Measurements from ENCODE around the gene TMEM196. TPM values are rescaled to one million over a fixed set of nuclear protein-coding genes. Genes with fewer than 3 reads are reported as not detected.

Gene TMEM196
- total and polyA plus RNA-seq, 2 donors (not counting 1 experiment from before 2014, with no cell fraction given), result not detected

DNA sequence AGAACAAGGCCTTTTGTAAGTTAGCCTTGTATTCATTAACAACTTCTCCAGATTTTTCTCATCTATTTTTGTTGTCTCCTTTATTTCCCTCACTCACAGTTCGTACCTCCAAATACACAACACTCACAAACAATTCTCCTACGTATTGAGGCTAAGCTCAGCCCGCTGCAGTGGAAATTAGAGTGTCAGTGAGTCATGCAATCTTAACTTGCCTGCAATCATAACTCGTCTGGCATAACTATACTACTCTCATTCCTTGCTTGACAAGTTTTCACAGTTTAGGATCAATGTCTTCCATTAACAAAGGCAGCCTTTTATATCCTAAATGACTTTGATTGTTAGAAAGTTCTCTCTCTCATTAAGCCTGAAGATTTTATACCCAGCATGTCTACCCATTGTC, 23.8 kb downstream of the TMEM196 start:
- ATAC-seq (ENCODE audit: low read depth) (no peak), DNase-seq (no peak)
- Histone ChIP-seq H3K4me2 (replicated peaks; ENCODE audit: low read depth, low read length, poor library complexity, severe bottlenecking) (no peak overlapping the region), H3K79me2 (ENCODE audit: control insufficient read depth, insufficient read depth, low read length) (no peaks in the 10 kb centered on the region), H3K9ac (ENCODE audit: low read length) (no peak overlapping the region), H3K27ac (ENCODE audit: low read length in 2 of 2) (no peak overlapping the region), H3K27me3 (replicated peaks in 1 of 4; ENCODE audit: control extremely low read depth in 1 of 4, control insufficient read depth in 3 of 4, insufficient read depth in 4 of 4, low read length in 3 of 4) (no peaks in the 10 kb centered on the region), H3K36me3 (replicated peaks in 1 of 2; ENCODE audit: control extremely low read depth in 1 of 2, control insufficient read depth in 1 of 2, extremely low read depth in 1 of 2, insufficient read depth in 2 of 2, low read length in 1 of 2) (no peaks in the 10 kb centered on the region), H3K4me3 (ENCODE audit: control extremely low read depth in 1 of 5, extremely low read depth in 1 of 5, insufficient read depth in 1 of 5, low read depth in 2 of 5, low read length in 4 of 5) (no peak overlapping the region), H2AFZ (ENCODE audit: insufficient read depth, low read depth, low read length, poor library complexity, severe bottlenecking) (no peak overlapping the region), H3K4me1 (ENCODE audit: control insufficient read depth in 2 of 2, insufficient read depth in 2 of 2, low read length in 2 of 2) (no peaks in the 10 kb centered on the region), H4K20me1 (ENCODE audit: control insufficient read depth, insufficient read depth, low read length, poor library complexity, severe bottlenecking) (no peaks in the 10 kb centered on the region), H3K9me3 (ENCODE audit: control extremely low read depth in 1 of 3, control insufficient read depth in 2 of 3, insufficient read depth in 1 of 3, low read length in 2 of 3) (no peaks in the 10 kb centered on the region)
- TF ChIP-seq, protein P1, sequence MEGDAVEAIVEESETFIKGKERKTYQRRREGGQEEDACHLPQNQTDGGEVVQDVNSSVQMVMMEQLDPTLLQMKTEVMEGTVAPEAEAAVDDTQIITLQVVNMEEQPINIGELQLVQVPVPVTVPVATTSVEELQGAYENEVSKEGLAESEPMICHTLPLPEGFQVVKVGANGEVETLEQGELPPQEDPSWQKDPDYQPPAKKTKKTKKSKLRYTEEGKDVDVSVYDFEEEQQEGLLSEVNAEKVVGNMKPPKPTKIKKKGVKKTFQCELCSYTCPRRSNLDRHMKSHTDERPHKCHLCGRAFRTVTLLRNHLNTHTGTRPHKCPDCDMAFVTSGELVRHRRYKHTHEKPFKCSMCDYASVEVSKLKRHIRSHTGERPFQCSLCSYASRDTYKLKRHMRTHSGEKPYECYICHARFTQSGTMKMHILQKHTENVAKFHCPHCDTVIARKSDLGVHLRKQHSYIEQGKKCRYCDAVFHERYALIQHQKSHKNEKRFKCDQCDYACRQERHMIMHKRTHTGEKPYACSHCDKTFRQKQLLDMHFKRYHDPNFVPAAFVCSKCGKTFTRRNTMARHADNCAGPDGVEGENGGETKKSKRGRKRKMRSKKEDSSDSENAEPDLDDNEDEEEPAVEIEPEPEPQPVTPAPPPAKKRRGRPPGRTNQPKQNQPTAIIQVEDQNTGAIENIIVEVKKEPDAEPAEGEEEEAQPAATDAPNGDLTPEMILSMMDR (IDR thresholded peaks at IDR 0.05), result no peak
- TF ChIP-seq EZH2 (IDR thresholded peaks at IDR 0.05; ENCODE audit: borderline replicate concordance, insufficient read depth, low read depth, low read length, poor library complexity, severe bottlenecking), result no peak
- intact Hi-C loops (cut with micrococcal nuclease), result no loop called here
- WGBS (ENCODE audit: insufficient coverage), result 60% methylated on average over 1 of the region's 4 CpGs
- H3K4me1 Mint-ChIP-seq, result no peaks in the 10 kb centered on the region
- no peak overlapping the region for H3K4me3 Mint-ChIP-seq
- H3K9me3 Mint-ChIP-seq (ENCODE audit: insufficient read depth), result no peaks in the 10 kb centered on the region
- H3K27me3 Mint-ChIP-seq, result peaks cover 4% of the 10 kb centered on the region
- POLR2A ChIA-PET, result no interaction called here
- H3K27ac Mint-ChIP-seq, result no peak overlapping the region
- CTCF ChIA-PET, result interaction anchor here (0.9 to 2.4 kb wide), 2 partner anchors 563 to 847 kb away, joined by 4 to 13 read pairs; no protein-coding TSS in a partner anchor

DNA sequence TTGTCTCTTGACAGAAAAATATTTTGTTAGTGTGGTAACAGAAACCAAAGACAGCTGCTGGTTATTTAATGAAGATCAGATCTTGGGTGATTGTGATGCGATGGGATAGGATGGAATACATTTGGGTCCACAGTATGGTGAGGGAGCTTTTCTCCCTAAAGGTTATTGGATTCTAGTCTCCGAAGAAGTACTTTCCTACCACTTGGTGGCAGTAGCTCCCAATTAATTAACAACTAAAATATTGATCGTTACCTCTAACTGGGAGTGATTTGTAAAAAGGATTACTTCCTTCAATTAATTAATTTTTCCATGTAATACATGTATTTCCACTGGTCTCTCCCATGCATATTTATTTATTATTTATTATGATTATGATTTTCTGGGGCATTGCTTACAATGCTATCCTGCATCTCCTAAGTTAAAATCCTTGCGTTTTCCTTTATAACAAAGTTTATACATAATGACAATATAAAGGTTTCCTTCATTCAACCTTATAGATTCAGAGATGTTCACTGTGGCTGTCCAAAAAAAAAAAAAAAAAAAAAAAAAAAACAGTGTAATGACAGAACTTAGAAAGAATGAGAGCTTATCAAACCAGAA, 25.6 kb downstream of the TMEM196 start:
- no peaks in the 10 kb centered on the region for H3K9me3 Mint-ChIP-seq (ENCODE audit: insufficient read depth)
- Histone ChIP-seq H3K4me3 (ENCODE audit: control extremely low read depth in 1 of 5, extremely low read depth in 1 of 5, insufficient read depth in 1 of 5, low read depth in 2 of 5, low read length in 4 of 5) (no peak overlapping the region), H3K9me3 (ENCODE audit: control extremely low read depth in 1 of 3, control insufficient read depth in 2 of 3, insufficient read depth in 1 of 3, low read length in 2 of 3) (no peaks in the 10 kb centered on the region), H4K20me1 (ENCODE audit: control insufficient read depth, insufficient read depth, low read length, poor library complexity, severe bottlenecking) (no peaks in the 10 kb centered on the region), H3K4me1 (ENCODE audit: control insufficient read depth in 2 of 2, insufficient read depth in 2 of 2, low read length in 2 of 2) (no peaks in the 10 kb centered on the region), H3K27ac (ENCODE audit: low read length in 2 of 2) (no peak overlapping the region), H3K36me3 (replicated peaks in 1 of 2; ENCODE audit: control extremely low read depth in 1 of 2, control insufficient read depth in 1 of 2, extremely low read depth in 1 of 2, insufficient read depth in 2 of 2, low read length in 1 of 2) (no peaks in the 10 kb centered on the region), H3K4me2 (replicated peaks; ENCODE audit: low read depth, low read length, poor library complexity, severe bottlenecking) (no peak overlapping the region), H2AFZ (ENCODE audit: insufficient read depth, low read depth, low read length, poor library complexity, severe bottlenecking) (no peak overlapping the region), H3K9ac (ENCODE audit: low read length) (no peak overlapping the region), H3K27me3 (replicated peaks in 1 of 4; ENCODE audit: control extremely low read depth in 1 of 4, control insufficient read depth in 3 of 4, insufficient read depth in 4 of 4, low read length in 3 of 4) (no peaks in the 10 kb centered on the region), H3K79me2 (ENCODE audit: control insufficient read depth, insufficient read depth, low read length) (no peaks in the 10 kb centered on the region)
- CTCF ChIA-PET, result interaction anchor here (0.6 to 5.7 kb wide), 18 partner anchors 10 to 1776 kb away, joined by 3 to 102 read pairs (median 6); partner anchors contain the start of genes ITGB8, POLR1F and TMEM196
- ATAC-seq (ENCODE audit: low read depth) (no peak), DNase-seq (peak; percentile 43)
- H3K27me3 Mint-ChIP-seq, result peaks cover 4% of the 10 kb centered on the region
- no peaks in the 10 kb centered on the region for H3K4me1 Mint-ChIP-seq
- no peak overlapping the region for H3K4me3 Mint-ChIP-seq
- TF ChIP-seq, protein P1 (IDR thresholded peaks at IDR 0.05), result peak; percentile 76
- TF ChIP-seq EZH2 (IDR thresholded peaks at IDR 0.05; ENCODE audit: borderline replicate concordance, insufficient read depth, low read depth, low read length, poor library complexity, severe bottlenecking), result no peak
- WGBS (ENCODE audit: insufficient coverage), result 50% methylated on average over 1 of the region's 4 CpGs
- POLR2A ChIA-PET, result no interaction called here
- no peak overlapping the region for H3K27ac Mint-ChIP-seq
- intact Hi-C loops (cut with micrococcal nuclease), result loop anchor here (1.0 kb wide), 2 partner anchors 563 to 850 kb away; no protein-coding TSS in a partner anchor
